NT2/D1 (cell line): ENCODE measurements around the gene TFF2.

Experiments used
- SUZ12 ChIP-seq: IDR thresholded peaks from 2 replicates; pipeline ENCODE4 v1.6.1; 2011; ENCODE audit not compliant: insufficient read length, insufficient read depth; ENCODE audit errors: extremely low read depth
- YY1 ChIP-seq: IDR thresholded peaks from 2 replicates; pipeline ENCODE4 v1.6.1; 2011; ENCODE audit not compliant: insufficient read length, insufficient read depth
- ZNF274 ChIP-seq: IDR thresholded peaks from 2 replicates; pipeline ENCODE4 v1.6.1; 2011; ENCODE audit warnings: mild to moderate bottlenecking, low read depth, low read length

- TF ChIP-seq SUZ12 (no peak), YY1 (no peak), ZNF274 (no peak)
Measured at GRCh38 chr21:42346866-42347600, 3.8 kb downstream of the TFF2 start.
